HG03175 (cell line): ENCODE data around the gene CNTRL.
"Not testable (repeated sequence)": the region's sequence is repeated elsewhere in the genome, so short reads cannot be mapped to it uniquely, and the experiment has no call there.

Source experiments
- ATAC-seq: cut with Tn5 transposase; IDR thresholded peaks from one replicate; pipeline ENCODE4 v1.9.1; 2021; ENCODE audit warnings: mild to moderate bottlenecking, moderate library complexity; ENCODE audit not compliant: unreplicated experiment

CNTRL gene

DNA sequence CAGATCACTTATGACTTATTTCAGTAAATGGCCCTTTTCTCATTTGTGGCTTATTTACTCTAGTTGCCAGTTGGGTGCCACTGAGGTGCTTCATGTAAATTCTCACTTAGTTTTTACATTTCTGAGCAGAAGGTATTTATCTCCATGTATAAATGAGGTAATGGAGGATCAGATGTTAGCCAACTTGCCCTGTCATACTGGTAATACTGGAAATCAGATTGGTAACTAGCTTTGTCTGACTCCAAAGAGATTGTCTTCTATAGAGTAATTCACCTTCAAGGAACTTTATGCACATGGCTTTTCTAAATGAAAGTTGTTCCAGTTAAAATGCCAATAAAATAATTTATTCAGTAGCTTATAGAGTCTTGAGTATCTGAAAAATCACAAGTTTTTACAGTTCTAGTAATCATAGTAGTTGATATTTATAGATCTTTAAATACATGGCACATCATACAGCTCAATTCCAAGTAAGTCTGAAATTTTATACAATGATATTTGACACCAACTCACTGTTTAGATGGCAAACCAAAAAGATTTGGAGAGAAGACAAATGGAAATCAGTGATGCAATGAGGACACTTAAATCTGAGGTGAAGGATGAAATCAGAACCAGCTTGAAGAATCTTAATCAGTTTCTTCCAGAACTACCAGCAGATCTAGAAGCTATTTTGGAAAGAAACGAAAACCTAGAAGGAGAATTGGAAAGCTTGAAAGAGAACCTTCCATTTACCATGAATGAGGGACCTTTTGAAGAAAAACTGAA is 98.2 kb downstream of the CNTRL start:
- ATAC-seq: no peak

DNA sequence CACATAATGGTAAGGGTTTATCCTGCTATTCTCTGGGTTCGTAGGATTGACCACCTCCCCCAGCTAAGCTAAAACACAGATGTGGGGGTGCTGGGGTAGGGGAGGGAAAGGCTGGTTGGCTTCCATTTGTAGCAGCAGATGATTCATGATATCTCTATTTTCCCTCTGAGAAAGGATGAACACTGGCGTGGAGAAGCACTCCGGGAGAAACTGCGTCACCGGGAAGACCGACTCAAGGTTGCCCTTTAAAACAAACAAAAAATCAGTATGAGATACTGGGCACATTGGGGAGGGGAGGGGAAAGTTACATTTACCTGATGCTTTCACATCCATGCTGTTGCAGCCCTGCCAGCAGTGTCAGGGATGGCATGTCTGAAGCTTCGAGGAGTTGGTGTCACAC is 98.7 kb downstream of the CNTRL start:
- no peak for ATAC-seq

DNA sequence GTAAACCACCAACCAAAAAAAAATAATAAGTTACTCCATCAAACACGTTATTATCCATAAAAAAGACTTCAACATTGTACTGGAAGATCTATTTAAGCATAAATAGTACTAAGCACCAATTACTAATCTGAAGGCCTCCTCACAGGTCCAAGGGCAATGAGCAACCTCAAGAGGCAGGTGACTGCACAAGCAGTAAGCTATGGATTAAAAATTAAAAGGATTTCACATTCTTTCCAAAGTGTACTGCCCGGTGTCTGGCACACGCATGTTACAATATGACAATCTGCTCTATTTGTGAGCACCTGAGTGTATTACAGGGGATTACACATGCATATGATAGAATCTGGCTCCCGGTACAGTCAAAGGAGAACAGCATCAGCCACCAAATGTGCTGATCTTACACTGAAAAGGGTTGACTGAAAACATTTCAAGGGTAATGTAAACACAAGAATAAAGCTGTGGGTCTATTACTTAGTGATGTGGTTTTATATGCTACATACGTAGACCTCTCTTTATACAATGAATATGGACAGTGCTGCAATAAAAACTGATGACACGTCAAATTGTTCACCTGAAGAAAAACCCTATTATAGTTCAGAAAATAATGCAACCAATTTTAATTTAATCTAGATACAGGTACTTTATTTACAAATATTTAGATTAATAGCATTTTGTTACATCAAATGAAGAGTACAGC is 104.1 kb downstream of the CNTRL start:
- ATAC-seq: no peak

DNA sequence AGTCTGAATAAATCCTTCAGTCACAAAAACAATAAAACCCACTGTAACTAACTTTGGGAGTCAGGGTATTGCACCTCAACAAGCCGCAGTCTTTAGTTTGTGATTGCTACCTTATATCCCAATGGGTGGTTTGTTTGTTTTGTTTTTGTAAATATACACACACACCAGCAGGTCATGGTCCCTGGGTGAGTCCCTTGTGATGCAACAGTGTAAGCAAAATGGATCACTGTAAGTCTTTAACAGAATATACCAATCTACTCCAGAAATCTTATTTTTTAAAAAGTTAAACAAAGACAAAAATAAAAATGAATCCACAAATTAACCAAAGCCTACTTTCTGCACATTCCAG is 104.6 kb downstream of the CNTRL start:
- not testable (repeated sequence) for ATAC-seq

DNA sequence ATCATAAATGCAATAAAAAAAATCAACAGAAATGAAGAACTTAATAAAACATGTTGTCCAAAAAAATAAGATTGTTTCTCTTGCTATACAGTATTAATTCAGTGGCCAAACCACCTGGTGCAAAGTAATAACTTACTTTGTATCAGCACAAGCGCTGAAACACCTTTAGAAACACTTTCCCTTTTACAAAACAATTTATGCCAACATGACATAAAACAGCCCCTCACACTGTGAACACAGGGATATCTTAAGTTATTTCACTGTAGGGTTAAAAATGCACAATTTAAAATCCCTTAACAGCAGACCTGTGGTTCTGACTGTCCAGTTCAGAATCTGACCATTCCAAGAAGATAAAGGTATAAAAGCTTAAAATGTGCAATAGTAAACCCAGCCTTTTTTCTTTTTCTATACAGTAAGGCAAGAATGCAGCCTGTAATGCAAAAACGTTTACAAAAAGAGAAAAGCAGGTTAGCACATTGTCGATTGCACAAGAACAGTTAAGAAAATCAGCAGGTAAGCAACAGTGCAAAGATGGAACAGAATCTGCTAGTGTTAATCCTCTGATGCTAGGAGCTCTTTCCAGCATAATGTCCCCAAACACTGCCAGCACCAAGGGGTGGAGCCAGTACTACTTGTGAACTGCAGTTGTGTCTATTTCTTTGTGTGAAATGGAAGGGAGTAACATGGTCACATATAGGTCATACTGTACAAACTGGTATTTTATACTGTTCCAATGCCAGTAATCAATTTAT is 105.4 kb downstream of the CNTRL start:
- no peak for ATAC-seq

DNA sequence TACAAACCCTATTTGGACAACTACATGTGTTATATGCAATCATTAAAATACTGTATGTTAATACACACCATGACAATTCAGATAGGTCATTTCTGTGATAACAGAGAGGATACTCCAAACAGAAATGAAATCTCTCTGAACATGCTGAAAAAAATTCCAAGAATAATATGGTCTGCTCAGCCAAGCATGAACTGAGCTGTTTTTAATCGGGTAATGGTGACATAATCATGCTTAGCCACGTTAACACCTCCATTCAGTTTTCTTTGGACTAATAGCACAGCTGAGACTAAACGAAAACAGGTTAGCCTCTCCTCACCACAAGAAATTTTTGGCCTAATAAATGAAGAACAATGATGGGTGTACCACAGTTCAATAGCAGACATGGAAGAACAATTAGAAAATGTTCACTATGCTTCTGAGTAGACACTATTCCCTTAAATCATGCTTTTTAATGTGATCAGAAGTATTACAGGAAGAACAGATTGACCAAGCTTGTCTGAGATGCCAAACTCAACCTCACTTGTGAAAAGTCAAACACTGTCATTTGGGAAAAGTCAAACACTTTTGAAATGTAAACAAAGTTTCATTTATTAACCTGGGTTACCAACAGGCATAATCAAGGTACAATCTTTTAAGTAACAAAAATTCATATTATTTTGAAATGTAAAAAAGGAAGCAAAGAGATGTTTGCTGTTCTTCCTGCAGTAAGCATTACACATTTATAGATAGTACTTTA is 107.5 kb downstream of the CNTRL start:
- ATAC-seq: no peak

DNA sequence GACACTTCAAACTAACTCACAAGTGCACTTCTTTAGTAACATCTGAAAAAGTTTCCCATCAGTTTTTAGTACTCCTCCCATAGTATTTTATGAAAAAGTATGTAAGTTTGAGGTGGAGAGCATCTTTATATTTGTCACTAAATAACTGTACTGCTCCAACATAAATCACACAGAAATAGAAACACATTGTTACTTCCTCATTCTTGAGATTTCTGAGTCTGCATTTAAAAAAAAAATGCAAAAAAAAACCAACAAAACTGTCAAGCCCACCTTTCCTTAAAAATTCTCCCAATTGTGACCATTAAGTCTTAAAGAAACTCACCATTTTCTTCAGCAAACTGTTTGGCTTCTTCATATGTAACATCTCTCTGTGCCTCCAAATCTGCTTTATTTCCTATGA is 108.2 kb downstream of the CNTRL start:
- no peak for ATAC-seq

DNA sequence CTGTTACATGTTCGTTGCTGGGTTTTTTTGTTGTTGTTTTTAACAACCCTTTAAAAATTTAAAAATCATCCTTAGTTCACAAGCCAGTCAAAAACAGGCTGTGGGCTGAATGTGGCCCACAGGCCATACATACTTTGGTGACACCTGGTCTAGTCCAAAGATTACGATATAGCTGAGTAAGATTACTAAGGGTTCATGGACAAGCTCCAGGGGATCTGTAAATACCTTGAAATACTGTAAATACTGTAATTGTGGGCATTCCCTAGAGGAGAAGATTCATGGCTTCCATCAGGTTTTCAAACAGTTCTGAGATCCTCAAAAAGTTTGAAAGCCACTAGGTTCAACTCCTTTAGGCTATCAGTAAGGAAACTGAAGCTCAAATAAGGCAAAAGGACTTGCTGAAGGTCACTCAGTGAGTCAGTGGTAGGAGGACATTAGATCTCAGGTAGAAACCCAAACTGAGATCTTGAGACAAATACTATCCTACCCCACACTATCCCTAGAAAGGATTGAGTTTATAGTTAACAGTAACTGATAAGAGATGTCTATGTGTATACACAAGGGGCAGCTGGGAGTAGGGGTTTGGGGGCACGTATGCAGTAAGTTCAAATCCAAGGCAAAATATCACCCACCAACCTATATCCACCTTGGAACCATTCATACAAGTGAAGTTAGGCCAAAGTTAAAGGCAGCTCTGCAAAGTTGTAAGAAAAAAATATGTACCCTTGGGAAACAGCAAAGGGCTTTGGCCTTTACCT is 109.1 kb downstream of the CNTRL start:
- ATAC-seq: no peak

DNA sequence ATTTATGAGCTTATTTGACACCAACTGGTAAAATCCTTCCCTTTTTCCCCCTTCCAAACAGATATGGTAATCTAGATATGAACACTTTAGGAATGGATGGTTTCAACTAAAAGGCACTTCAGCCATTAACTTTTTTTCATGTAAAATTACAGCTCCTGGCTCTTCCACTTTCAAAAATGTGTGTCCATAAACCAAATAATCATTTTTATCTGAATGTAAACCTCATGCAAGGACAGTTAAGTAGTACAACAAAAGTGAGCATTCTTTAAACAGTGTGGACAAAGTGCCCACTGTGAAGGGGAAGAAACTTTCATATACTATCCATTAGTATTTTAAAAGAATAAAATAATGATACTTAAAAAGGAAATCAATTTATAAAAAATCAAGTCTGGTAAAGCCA is 109.7 kb downstream of the CNTRL start:
- ATAC-seq: no peak

DNA sequence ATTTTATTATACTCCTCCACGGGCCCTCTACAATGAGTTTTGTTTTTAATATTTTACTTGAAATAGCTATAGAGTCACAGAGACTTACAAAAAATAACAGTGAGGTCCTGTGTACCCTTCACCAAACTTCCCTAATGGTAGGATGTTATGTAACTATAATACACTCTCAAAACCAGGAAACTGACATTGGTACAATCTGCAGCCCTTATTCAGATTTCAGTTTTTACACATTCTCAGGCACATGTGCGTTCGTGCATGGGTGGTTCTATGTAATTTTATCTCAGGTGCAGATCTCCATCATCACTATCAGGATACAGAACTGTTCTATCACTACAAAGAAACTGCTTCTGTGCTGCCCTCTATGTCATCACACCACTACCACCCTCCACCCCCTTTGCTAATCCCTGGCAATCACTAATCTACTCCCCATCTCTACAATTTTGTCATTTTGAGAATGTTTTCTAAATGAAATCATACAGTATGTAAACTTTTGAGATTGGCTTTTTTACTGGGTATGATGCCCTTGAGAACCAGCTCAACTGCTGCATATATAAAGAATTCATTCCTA is 110.5 kb downstream of the CNTRL start:
- ATAC-seq: no peak

DNA sequence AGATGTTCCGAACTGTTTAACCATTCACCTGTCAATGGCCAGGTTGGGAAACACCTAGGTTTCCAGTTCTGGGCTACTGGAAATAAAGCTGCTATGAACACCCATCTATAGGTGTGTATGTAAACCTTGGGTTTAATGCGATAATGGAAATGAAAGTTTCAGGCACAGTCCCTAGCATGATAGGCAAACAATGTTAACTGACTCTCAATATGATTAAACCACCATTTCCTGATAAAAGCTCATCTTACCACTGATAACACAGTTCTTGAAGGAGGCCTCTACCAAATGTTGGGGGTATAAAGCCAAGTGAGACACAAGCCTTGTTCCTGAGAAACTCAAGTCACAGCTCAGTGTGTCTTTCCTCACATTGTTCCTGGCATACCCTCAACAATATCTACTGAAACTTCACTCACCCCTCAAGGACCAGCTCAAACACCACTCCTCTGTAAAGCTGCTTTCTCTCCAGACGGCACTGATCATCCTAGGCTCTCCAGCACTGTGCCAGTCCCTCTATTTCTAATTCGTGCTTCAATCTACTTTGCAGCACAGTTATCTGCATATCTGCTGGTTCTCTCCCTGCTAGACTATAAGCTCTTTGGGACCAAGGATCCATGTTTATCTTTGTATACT is 111.1 kb downstream of the CNTRL start:
- ATAC-seq: no peak

DNA sequence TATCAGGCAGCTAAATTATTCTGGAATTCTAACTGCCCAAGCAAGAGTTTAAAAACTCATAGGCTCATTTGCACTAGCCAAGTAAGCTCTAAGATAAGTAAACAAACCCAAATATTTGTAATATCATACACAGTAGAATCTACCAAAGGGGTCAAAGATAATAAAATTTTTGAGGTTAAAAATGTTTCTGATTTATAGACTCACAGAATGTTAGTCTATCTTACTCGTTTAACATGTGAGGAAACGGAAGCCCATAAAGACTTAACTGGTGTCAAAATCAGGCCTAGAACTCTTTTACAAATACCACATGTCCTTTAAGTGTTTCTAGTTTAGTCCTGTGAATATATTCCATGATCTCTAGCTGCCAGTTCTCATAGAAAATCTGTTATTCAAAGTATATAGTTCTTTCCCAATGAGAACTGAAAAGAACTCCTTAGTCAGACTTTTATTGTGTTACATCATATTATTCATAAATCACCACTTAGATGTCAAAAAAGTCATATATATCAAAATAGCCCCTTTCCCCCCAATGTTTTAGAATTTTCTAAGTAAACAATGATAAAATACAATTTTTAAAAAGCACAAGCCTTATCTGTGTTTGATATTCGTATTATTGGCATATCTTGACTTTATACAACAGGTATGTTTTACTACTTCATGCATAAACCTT is 113.0 kb downstream of the CNTRL start:
- ATAC-seq: no peak

DNA sequence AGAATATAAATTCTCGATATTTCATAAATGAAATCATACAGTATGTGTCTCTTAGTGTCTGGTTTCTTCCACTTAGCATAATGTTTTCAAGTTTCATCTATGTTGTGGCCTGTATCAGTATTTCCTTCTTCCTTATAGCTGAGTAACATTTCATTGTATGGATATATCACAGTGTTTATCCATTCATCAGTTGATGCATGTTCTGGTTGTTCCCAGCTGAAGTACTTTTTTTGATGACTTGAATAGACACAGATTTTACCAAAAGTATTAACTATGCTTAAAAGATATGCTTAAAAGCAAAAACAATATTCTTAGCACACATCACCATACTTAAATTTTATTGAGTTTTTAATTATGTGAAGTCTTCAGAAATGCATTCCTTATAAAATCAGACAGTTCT is 114.3 kb downstream of the CNTRL start:
- no peak for ATAC-seq

DNA sequence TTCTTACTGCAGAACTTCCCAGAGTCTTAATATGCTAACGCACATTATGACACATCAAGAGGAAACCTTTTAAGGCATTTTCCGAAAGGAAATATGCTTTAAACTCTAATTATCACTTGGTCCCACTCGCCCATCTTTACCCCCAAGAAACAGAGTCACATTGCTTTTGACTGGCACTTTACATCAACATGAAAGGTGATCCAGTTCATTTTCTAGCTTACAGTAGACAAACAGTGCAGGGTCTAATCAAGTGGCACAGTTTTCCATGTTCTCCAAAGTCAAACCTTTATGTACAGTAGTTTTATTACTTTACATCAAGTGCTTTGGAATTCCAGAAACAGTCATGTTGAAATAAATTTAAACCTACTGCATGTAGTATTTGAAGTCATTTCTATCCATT is 114.9 kb downstream of the CNTRL start:
- ATAC-seq: no peak

DNA sequence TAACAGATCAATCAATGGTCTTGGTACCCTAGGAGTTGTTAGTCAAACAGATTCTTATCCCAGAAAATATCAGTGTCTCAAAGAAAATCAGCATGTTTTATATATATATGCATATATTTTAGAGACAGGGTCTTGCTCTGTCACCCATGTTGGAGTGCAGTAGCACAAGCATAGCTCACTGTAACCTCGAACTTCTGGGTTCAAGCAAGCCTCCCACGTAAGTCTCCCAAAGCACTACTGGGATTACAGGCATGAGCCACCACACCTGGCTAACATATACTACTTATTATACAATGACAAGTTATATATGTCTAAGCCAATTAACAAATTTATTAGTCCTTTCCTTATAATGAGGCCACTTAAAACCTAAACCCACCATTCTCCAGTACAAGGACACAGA is 116.5 kb downstream of the CNTRL start:
- ATAC-seq: no peak

DNA sequence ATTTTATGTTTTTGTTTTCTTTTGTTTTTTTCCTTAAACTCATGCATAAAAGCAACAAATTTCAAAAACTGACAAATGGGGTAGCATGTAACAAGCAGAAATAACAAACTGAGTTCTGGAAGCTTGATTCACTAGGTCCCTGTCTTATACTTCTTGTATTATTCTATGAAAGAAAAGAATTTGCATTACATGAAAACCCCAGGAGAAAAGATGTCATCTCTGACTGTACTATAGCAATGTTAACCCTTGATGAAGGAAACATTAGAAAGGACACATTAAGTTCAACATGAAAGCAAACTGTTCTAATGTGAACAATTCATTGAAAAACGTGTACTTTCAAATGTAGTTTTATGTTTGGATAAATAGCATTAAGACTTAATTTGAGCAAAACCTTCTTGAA is 117.8 kb downstream of the CNTRL start:
- no peak for ATAC-seq

DNA sequence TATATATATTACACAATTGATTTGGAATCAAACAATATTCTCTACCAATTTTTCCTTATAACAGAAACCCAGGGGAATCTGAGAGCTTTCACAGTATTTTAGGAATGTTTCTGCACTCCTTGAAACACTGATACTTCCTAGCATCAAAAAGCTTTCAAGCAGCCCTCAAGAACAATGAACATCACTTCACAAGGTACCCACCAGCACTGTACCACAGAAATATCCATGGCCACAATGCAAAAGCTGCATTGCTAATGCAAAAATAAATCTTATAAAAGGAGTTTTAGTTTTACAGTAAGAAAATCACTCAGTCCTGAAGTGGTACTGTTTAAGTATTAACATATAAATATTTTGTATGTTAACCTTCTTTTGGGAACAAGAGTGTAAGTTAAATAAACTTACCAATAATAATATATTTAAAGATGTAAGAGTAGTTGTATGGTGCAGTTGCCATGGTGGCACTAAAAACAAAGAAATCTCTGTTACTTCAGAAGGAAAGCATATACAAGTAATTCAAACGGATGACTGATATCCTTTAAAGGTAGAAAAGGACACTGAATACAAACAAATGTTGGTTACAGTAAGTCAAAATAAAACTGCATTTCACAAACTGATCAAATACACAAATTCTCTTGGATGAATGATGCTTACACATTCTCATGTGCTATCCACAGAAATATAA is 118.3 kb downstream of the CNTRL start:
- no peak for ATAC-seq

DNA sequence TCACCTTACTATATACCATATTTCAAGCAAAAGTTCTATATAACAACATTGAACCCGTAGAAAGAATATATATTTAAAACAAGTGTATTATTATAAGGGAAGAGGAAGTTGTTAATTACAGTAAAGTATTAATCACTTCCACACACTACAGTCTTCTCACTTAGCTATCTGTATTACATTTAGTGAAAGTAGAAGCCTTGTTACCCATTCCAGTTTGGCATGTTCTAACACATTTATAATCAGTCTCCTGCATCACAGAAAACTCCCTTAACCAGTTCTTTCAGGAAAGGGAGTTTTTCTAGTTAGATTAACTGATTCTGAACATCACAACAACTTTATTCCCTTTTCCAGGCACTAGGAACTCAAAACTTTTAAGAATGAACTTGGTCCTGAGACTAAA is 120.0 kb downstream of the CNTRL start:
- ATAC-seq: no peak

DNA sequence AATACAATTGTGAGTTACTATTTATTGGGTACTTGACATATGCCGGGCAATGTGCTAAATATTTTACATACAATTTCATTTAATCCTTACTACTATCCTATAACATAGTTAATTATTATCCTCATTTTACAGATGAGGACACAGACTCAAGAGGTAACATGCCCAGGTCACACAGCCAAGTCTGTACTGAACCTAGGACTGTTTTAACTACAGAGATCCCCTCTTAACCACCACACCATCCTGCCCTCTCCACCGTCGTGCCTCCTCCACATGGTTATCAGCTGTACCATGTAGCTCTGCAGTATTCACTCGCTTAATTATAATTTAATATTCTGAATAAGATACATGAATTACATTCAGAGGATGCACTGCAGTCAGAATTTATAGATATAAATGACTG is 121.6 kb downstream of the CNTRL start:
- ATAC-seq: no peak
